Retinal pigment epithelial cell (primary cell): ENCODE results near the gene STN1.

Source experiments
- DNase-seq: peaks from one replicate; pipeline ENCODE4 v3.0.0-alpha.2; 2010; ENCODE audit warnings: low read depth
- H3K4me3 ChIP-seq: 2 replicates; pipeline ENCODE4 v1.5.1; 2011; ENCODE audit warnings: mild to moderate bottlenecking, low read length, control low read depth, moderate library complexity
- TF ChIP-seq, protein P1 (sequence below): conservative IDR thresholded peaks from 2 replicates; pipeline ENCODE4 v1.5.1; 2011; ENCODE audit warnings: low read depth, low read length, control low read depth, inconsistent platforms

STN1 gene

DNA sequence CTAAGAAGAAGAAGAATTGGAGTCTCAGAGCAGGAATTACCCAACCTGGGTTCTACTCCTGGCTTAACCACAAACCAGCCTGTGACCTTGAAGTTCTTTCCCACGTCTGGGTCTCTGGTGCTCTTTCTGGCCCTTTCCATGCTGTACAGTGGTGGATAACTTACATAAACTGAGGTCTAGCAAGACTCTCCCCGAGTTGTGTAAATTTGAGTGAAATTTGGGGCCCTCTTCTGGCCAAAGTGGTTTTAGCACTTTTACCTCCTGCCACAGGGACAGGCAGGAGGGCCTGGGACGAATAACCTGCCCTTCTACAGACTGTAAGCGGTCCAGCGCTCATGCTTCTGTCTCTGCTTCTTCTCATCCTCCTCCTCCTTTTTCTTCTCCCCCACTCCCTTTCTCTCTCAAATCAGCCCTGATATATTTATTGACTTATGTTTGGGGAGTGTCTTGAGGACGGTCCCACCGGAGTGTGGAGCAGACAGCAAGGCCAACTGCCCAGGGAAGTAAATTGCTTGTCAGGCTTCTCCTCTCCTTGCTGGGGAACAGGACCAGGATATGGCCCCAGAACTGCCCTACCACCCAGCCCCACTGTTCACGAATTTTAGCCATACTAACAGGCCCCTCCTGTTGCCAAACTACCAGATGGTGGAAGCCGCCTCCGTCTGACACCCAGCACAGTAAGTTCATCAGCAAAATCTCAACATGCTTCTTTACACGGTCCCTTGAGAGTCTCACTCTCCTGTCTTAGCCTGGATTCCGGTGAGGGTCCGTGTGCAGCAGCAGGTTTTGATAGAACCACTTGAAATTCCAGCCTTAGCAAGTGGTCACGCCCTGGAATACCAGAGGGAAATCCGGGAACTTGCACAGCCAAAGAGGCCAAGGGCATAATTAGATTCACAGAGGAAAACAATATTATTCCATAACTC is 58.6 kb downstream of the STN1 start:
- TF ChIP-seq, protein P1, sequence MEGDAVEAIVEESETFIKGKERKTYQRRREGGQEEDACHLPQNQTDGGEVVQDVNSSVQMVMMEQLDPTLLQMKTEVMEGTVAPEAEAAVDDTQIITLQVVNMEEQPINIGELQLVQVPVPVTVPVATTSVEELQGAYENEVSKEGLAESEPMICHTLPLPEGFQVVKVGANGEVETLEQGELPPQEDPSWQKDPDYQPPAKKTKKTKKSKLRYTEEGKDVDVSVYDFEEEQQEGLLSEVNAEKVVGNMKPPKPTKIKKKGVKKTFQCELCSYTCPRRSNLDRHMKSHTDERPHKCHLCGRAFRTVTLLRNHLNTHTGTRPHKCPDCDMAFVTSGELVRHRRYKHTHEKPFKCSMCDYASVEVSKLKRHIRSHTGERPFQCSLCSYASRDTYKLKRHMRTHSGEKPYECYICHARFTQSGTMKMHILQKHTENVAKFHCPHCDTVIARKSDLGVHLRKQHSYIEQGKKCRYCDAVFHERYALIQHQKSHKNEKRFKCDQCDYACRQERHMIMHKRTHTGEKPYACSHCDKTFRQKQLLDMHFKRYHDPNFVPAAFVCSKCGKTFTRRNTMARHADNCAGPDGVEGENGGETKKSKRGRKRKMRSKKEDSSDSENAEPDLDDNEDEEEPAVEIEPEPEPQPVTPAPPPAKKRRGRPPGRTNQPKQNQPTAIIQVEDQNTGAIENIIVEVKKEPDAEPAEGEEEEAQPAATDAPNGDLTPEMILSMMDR = peak; percentile 70
- H3K4me3 ChIP-seq = no peak overlapping the region
- no peak for DNase-seq

DNA sequence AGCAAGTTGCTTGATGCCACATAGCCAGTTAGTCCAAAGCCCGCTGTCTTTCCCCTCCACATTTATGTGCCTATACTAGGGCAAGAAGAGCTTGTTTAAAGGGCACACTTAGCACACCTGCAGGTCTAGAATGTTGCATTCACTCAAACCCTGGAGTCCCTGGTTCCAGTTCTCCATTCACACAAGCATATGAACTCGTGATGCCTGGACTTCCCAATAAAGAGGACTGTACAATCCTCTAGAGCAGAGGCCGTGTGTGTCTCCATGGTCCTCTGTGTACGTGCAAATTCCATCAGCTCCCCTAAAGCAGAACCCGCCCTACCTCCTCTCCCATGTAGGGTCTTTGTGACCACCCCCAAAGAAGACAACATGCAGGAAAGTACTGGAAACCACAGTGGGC is 59.6 kb downstream of the STN1 start:
- H3K4me3 ChIP-seq = no peak overlapping the region
- DNase-seq = no peak
- TF ChIP-seq, protein P1 = no peak

DNA sequence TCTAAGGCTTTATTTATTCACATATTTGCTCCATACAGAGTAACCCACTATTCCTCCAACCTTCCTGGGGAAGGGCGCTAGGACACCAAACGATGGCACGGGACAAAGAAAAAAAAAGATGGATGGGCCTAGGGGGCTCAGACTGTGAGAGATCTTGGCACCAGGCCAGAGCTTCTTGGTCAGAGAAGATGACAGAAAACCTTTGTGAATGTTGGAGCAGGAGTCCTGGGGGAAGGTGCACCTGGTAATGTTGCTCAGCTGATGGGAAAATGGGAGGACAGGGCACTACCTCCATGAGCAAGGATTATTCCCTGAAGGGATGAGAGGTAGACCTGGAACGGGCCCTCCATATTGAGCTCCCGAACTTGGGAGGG is 61.2 kb downstream of the STN1 start:
- no peak for DNase-seq
- TF ChIP-seq, protein P1 = no peak

GRCh38 chr10:103855852-103856796 is 61.9 kb downstream of the STN1 start:
- DNase-seq = no peak
- H3K4me3 ChIP-seq = peak overlapping the region; percentile 14
- TF ChIP-seq, protein P1 = no peak

More for the DNA sequence above, 61.2 kb downstream of the STN1 start:
- no peak overlapping the region for H3K4me3 ChIP-seq

- TF ChIP-seq, protein P1 = no peak
- H3K4me3 ChIP-seq = peak within 1 kb of the TSS; percentile 38
- DNase-seq = no peak
These were observed 62.6 kb downstream of the STN1 start, which contains the start of gene SH3PXD2A for GRCh38 chr10:103855424-103855823. SH3PXD2A (minus strand) TSS chr10:103855576; CDS start chr10:103855266, 310 bp downstream.

DNA sequence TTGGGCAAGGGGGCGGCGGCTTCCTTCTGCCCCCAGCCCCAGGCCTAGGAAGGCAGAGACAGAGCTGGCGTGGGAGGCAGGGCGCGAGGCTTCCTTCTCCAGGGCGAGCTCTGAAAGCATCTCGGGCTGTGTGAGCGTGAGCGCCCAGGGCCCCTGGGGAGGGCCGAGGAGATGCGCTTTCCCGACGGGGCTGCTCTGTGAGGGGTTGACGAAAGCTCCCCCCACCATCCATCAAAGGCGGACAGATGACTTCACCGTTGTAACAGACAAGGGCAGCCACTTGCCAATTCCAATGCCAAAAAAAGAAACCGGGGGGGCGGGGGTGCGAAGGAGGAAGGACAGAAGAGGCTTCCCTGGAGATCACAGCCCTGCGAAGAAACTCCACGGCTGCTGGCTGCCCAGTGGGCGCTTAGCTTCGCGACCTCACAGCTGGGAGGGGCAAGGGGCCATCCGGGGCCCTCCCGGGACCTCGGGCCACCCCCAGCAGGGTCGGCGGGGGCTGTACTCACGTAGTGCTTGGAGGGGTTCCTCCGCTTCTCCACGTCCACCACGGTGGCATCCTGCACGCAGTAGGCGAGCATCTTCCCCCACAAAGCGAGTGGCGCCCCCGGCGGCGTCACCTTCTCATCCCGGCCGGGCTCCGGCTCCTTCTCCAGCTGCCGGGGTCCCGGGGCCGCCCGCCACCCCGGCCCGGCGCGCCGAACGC is 63.1 kb downstream of the STN1 start:
- no peak for DNase-seq
- H3K4me3 ChIP-seq = peak overlapping the region; percentile 38

More for the DNA sequence above, 63.1 kb downstream of the STN1 start:
- TF ChIP-seq, protein P1 = peak; percentile 27
